HG03558 (cell line): Measurements from ENCODE around the gene NREP.

Source experiments
- ATAC-seq: cut with Tn5 transposase; IDR thresholded peaks from one replicate; pipeline ENCODE4 v1.9.1; 2021; ENCODE audit warnings: moderate number of reproducible peaks; ENCODE audit not compliant: unreplicated experiment; ENCODE audit errors: extremely low read depth

NREP gene, protein sequence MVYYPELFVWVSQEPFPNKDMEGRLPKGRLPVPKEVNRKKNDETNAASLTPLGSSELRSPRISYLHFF

DNA sequence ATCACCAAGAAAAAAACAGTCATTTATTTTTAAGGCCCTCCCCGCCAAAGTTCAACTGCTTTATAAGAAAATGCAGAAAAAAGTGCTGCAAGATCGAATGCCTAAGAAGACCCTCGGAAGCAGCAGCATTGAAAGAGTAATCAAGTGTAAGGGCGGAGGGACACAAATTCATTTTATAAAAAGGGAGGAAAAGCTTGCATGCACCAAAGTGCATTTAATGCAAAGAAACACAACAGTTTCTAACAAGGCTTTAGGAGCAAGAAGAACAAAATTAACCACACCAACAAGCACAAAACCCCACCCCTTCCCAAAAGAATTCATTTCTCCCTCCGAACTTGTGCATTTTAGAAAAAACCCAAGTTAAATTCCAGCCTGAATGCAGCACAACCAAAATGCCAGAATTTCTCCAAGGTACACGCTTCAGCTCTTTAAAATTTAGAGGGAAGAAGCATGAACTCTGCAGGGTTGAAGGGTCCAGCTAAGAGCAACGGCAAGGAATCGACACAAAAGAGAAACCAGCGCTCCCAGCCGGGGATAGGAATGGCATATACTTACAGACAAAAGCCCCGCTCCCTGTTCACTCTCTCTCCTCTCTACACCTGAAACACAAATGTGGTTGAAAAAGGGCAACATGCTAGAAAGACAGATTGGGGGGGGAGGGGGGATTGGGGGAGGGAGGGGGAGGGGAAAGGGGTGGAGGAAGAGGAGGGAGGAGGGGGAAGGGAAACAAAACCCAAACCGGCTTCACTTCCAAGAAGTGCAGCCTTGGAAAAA lies at the start of gene NREP:
Gene NREP (minus strand): TSS at position 614 of the 774 bp plus-strand sequence. CDS start 1,422 bp downstream, outside the sequence.
- ATAC-seq = no peak

DNA sequence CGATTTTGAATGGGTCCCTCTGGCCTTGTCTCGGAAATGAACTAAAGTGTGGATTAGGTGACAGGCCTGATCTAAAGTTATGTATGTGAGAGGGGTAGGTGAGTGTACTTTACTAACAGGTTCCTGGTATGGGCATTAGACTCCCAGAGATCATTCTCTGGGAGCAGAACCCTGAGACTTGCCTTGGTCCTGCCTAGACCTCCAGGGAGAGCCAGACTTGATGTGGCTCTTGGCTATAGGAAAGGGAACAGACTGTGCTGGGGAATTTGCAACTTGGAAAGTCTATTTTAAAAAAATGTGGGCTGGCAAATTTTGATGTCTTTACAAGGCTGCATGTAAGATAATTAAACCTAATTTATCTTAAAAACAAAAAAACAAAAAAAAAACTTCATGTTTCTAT lies 49.8 kb upstream of the NREP start:
- ATAC-seq = no peak

DNA sequence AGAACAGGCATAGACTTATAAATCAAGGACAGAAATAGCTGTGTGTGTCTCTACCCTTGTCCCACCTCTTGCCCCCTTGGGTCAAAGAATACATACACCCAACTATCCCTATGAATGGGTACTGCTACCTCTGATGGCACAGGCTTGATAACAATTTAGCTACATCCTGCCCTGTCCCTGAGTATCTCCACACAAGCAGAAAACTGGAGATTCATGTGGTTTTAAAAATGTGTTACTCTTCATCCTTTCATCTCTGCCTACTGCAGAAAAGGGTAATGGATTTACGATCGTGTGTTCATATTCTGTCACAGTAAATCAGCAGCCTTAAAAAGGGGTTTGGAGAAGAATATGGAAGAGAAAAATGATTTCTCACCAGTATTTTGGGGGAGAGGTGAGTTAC lies 49.2 kb upstream of the NREP start:
- ATAC-seq = no peak

DNA sequence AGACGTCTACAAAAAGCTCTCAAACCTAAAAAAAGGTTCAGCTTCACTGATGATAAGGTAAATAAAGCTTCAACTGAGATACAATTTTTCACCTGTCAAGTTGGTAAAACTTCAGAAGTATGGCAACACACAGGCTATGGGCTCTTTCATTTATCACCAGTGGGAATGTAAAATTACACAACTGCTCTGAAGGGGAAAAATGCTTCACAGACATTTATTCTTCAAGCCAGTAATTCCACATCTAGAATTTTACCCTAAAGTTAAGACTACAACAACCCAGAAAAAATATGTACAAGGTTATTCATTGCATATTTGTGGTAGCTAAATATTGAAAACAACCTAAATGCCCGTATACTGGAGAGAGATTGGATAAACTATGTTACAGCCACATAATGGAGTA lies 48.1 kb upstream of the NREP start:
- no peak for ATAC-seq

DNA sequence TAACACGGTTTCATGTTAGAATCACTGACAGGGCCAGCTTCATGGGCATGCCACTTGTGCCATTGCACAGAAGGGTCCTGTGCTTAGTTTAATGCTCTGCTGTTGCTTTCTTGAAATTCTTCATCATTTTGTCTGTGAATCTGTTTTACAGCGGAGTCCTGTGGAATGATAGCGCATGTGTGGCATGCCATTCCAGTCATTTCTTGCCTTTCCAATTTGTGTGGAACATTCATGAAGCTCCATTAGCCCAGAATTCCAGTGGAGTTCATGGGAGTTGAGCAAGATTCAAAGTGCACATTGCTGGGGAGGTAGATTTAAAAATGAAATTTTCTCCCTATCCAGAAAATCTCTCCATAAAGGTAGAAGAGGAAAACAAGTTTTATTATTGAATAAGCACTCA lies 43.4 kb upstream of the NREP start:
- ATAC-seq = no peak

DNA sequence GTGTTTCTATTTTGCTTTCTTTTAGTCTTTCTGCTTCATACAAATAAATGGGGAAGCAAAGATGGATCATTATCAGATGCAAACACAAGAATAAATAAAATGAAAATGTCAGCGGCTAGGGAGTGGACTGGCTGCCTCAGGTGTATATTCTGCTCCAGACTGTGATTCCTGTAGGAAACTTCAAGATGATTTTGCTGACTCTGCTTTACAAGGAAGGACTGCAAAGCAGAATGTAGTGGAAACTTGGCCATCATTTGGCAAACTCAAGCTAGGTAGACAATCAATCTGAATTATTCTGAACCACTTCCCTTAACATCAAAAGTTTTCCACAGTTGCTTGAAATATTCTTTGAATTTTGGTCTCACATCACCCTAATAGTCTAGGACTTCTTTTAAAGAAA lies 38.1 kb upstream of the NREP start:
- ATAC-seq = no peak

DNA sequence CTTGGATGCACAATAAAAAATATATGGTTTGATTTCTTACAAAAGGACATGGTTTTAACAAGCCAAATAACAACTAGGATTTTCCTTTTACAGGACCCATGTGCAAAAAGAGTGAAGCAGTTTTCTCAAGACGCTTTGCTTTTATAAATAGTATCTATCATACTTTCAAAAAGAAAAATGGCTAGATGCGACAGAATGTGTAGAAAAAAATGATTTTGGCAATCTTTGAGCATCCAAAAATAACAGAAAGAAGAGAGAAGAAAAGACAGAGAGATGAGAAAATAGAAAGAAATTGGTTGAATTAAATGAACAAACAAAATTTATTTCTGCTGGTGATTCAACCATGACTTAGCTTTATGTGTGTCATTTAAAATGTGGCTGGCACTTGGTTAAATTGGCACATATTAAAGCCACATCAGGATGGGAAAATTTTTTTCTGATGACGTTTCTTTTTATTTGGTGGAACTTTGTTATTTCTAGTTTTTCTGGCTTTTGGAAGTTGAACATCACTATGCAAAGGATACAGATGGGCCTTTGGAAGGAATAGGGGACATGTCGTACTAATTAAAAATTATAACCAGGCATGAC lies 35.6 kb upstream of the NREP start:
- no peak for ATAC-seq

DNA sequence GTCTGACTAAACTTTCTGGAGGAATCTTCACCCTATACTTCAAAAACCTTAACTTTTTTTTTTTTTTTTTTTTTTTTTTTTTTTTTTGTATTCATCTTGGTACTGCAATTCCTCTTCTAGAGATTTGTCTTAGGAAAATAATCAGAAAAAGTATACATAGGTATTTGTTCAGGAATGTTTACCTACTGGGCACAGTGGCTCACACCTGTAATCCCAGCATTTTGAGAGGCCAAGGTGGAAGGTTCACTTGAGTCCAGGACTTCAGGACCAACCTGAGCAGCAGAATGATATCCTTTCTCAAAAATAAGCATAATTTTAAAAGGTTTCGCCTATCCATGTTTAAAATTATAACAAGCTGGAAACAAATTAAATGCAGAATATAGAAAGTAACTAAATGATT lies 33.3 kb upstream of the NREP start:
- ATAC-seq = no peak

DNA sequence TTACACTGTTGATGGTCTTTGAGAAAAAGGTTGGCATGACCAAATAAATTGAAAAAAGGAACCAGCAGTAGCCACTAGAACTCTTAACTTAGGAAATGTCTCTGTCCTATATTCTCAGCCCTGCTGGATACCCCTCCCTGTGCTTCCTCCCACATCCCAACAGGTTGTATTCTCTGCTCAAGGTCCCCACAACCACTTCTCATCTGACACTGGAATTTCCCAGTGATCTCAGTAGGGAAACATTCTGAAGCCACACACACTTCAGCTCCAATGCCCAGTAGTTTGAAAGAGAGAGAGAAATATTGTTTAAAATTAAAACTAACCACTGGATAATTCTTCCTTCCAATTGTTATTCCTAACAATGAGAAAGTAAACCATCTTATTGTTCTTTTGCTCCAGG lies 30.0 kb upstream of the NREP start:
- no peak for ATAC-seq

DNA sequence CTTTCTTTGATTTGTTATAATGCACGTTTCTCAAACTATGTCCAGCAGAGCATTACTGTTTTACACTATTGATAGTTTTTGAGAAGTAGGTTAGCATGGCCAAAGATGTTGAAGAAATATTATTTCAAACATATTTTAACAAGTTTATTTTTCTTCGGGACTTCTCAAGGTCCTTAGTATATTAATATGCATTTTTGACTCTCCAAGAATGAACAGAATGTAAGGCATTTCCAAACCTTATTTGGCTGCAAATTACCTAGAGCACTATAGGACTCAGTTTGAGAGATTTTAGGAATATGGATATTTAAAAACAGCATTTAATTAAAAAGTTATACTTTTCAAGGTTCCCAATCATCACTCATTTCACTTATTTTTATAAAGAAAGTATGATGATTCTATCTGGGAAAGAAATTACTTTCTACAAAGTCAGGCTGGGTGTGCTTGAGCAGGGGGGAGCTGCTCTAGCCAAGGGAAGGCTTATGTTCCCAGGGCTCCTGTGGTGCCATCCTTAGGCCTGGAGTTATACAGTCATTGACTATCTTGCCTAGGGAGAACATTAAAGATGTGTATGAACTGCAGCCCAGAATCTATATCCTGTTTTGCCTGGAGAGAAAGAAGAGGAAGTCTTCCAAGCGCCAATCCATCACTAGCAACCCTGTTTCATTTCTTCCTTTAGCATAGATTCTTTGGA lies 27.6 kb upstream of the NREP start:
- no peak for ATAC-seq

DNA sequence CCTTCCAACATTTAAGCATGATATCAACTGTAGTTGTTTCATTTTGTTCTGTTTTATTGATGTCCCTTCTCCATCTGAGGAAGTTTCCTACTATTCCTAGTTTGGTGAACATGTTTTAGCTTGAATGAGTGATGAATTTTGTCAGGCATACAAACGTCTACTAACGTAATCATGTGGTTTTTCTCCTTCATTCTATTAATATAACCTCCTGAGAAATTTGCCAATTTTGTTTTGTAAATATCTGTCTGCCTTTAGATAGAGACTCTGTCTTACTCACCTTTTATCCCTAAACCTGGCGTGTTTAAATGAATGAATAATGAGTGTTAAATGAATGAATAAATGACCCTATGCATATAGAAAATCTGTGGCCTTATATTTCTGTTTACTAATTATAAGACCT lies 26.5 kb upstream of the NREP start:
- ATAC-seq = no peak

DNA sequence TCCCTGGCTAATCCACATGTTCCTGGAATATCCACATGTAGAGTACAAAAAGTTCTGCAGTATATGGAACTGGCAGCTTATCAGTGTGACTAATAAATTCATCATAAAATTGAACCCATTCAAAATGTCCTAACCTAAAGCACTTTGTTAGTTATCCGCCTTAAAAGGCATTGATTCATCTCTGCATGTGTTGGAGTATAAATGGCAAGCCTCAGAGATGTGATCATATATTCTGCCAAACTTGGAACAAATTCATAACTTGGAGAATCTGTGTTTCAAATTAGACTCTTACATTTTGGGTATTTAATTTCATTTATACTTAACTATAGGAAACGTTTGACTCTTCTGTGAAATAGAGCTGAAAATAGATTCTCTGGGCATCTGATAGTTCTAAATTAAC lies 25.2 kb upstream of the NREP start:
- ATAC-seq = no peak

DNA sequence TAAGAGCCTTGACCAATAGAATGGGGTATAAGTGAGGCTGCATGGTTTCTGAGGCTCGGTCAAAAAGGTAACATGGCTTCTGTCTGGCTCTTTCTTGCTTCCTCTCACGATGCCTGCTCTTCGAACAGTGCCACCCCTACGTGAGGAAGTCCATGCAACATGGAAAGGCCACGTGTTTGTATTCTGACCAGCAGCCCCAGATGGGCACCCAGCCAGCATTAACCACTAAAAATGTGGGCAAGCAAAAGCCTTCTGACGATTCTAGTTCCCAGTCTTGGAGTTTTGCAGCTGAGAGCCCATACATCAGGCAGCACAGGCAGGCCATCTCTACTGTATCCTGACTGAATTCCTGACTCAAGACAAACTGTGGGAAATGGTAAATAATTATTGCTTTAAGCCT lies 24.2 kb upstream of the NREP start:
- no peak for ATAC-seq

DNA sequence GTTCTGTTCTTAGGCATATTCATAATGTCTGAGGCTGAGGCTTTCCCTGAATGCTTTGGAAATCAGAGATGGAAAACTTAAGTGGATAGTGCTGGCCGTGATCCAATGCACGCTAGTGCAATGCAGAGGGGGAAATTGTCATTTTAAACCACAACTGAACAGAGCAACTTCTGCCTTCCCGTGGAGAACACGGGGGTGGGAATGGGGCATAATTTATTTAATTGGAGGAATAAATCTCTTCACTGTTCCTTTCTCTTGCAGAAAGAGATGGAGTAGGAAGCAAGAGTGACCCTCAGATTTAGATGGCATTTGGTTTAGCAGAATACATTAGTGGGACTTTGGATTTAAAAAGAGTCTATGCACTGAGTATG lies 22.9 kb upstream of the NREP start:
- ATAC-seq = no peak

DNA sequence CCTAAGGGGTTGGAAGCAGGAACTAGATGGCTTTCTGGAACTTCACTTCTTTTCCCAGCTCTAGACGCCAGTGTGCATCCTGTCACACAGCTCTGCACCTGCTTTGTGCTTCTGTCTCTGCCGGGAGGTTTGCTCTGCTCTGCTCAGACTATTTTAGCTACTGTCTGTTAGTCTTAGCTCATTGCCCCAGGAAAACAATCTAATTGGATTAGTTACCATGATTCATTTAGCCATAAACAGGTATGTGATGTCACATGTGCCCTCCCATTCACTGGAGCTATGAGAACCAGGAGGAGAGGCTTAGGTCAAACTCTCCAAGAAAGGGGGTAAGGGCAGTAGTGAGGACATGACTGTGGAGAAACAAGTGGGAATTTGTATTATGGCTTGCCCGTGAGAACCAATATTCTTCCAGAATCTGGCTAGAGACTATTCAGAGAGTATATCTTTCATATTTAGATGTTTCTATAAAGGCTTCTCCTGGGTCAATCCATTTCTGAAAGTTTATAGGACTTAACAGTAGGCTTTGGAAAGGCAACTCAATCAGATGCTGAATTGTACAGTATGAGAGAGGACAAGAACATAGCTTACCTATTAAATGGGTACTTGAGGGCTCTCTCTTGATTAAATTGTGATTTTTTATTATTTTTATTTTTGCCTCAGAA lies 22.4 kb upstream of the NREP start:
- no peak for ATAC-seq

DNA sequence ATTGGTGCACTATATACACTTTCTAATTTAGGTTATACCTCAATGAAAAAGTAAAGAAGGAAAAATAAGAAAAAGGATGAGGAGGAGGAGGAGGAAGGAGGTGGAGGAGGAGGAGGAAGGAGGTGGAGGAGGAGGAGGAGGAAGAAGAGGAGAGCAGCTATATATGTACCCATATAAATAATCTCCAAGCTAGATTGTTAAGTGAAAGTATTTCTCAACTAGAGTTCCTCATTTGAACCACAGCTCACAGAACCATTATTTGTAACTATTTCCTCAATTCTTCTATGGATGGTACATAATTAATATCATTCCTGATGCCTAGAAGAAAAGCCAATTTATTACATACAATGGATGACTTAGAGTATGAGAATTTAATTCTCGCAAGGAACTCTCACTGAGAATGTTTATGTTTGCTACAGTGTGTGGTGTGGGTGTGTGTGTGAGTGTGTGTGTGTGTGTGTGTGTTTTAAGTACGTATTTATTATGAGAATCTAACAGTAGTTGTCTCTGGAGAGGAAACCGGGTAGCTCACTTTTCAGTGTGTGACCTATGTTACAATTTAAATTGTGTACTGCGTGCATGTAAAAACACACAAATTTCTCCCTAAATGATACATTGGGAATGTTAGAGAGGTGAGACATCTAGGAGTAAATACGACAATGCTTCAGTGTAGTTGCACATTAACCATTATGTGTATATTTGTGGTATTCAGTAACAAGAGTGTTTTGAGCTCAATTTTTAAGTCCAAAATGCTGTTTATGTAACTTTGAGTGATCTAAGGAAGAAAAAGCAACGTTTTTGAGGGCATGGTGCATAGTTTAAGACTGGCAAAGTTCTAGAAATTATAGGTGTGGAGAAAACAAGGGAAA lies 20.2 kb upstream of the NREP start:
- ATAC-seq = no peak

DNA sequence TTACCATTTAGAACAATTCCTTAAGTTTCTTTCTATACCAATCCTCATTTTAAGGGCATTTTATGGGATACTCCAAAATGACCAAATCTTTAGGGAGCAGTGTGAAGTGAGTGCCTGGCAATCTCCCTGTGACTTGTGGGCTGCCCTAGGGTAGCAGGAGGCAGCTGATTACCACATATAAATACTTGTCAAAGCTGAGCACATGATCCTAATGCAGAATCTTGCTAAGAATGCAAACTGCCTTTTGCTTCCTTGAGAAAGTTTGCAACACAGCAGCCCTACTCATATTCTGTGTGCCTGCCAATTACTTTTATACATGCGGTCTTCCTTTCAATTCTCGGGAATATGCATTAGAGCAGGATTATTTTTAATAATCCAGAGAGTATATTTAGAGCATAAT lies 18.2 kb upstream of the NREP start:
- ATAC-seq = no peak

DNA sequence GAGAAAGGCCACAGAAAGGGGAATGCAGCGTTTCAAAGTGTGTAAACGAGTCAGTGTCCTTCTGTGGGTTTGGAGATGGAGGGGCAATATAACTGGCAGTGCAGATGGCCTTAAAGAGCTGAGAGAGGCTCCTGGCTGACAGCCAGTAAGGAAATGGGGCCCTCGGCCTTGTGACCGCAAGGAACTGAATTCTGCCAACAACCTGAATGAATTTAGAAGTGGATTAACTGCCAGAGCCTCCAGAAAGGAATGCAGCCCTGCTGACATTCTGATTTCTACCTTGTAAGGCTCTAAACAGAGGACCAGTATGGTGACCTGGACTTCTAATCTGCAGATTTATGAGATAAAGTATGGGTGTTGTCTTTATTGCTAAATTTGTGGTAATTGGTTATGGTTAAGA lies 17.5 kb upstream of the NREP start:
- no peak for ATAC-seq

DNA sequence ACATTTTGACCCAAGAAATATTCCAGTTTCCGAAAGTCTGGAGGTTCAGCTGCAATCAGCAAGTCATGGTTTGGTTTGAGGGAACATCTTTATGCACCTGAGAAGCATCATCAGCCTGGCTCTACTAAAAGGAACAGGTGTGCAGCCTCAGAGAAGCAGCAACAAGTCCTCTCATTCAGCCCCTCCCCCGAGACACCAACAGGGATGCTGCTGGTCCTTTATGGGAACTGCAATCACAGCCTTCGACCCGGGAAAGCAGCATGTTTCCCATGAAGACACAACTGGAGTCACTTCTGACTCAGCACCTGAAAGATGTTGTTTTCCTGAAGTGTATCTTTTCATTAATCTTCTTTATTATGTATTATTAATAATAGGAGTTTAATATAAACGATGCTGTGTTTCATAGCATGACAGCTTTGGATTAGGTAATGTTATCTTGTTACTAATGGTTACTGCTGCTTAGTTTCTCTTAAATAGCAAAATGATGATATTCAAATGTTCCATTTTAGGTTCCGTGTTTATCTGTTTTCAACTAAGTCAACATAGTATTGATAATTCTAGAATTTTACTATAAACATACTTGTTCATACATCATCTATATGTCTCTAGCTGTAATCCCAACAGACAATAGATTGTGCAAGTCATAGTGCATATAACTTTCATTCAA lies 15.6 kb upstream of the NREP start:
- no peak for ATAC-seq

DNA sequence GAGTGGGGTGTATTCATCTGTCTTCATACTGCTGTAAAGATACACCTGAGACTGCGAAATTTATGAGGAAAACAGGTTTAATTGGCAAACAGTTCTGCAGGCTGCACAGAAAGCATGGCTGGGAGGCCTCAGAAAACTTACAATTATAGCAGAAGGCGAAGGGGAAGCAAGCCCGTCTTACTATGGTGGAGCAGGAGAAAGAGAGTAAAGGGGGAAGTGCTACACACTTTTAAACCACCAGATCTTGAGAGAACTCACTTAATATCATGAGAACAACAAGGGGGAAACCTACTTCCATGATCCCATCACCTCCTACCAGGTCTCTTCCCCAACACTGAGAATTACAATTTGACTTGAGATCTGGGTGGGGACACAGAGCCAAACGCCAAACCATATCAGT lies 12.5 kb upstream of the NREP start:
- ATAC-seq = no peak
